ENCODE data around the gene NPAS2.

Gene NPAS2

DNA sequence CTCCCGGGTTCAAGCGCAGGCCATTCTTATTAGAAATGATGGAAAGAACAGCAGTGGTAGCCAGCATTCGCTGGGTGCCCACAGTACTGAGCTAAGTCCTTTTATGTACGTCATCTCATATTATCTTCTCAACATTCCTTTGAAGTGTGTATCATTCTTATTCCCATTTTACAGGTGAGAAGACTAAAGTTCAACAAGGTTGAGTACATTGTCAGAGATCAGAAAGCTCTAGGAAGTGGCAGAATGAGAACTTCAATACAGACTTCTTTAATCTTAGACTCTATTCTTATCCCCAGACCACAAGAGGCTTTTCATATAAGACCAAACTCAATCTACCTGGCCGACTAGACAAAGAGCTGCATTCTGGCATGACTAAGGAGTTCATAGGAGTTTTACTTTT is 86.7 kb downstream of the NPAS2 start:
- DNase-seq (ENCODE audit: low read depth in 2 of 2): no peak

DNA sequence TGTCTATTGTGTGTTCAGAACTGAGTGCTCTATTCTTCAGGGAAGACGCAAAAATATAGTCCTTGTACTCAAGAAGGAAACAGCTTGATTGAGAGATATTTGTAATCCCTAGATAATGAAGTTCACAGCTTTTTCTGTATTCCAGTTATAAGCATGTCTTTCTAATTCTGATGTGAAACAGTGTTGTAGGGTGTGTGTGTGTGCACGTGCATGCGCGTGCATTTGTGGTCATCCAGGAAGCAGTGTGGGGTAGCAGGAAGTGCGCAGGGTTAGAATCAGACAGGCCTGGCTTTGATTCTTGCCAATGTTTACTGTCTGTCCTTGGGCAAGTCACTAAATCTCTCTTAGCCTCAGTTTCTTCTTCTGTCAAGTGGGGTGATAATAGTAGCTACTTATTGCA is 87.9 kb downstream of the NPAS2 start:
- no peak for DNase-seq (ENCODE audit: low read depth in 2 of 2)

DNA sequence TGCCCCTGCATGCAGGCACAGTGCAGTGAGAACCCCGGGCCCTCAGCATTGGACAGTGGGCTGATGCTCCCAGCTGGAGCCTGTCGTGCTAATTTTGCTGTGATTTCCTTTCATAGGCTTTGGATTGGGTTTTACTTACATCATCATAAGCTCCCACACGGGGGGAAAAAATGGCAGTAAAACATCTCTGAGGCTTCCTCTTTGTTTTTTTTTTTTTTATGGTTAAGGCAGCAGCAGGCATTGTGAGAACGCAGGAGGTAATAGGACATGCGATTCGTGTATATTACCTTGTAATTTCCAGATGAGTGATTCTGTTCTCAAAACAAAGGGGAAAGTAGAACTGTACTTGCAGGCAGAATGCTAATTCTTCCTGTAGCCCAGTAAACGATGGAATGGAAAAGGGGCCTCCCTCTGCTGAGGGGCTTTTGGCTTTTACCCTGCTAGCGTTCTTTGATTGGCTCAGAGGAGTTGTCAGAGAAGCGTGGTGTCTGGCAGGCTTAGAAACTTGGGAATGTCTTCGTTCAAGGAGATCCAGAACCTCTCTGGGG is 89.7 kb downstream of the NPAS2 start:
- no peak for DNase-seq (ENCODE audit: low read depth in 2 of 2)

DNA sequence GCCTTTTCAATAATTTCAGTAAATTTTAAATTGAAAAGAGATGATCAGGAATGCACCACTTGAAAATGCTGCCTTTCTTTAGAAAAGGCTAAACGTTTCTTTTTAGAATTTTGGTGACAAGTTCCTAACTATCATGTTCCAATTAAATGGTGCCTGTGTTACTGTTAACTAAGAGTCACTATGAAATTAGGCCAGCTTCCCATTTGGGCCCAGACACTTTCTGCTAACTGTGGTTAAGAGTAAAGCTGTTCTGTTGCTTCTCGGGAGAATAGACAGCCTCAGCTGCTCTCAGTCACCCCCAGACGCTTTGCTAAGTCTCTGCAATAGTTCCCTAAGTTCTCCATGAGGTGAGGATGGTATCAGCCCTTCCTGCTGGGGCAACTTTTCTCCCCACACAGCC is 90.2 kb downstream of the NPAS2 start:
- DNase-seq (ENCODE audit: low read depth in 2 of 2): no peak

DNA sequence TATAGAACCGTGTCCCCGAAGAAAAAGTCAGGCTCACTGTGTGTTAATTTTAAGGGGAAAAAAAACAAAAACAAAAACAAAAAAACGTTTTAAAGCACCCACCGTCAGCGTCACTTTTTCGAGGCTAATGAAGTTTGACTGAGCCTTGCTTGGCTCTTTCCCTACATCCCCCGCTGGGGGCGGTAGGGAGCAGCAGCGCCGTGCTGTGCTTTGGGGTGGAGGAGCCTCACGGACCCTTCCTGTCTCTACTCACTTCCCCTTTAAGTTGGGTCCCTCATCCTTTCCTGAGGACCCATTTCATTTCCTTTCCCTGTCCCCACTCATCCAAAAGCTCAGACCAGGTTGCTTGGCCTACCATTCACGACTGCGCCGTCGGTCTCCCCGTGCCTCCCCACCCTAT is 99.4 kb downstream of the NPAS2 start:
- no peak for DNase-seq (ENCODE audit: low read depth in 2 of 2)

DNA sequence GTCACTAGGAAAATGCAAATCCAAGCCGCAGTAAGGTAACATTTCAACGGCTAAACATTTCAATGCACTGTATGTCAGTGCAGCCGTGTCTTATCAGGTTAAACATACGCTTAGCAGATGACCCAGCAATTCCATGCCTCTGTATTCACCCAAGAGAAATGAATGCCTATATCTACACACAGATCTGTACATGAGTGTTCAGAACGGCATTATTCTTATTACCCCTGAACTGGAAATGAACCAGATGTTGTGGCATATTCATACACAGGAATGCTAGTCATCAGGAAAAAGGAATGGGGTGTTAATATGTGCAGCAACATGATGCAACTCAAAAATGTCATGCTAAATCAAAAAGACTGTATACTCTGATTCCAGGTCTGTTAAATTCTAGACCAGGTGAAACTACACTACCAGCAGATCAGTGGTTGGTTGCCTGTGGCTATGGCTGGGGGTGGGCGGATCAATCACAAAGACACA is 101.8 kb downstream of the NPAS2 start:
- no peak for DNase-seq (ENCODE audit: low read depth in 2 of 2)

DNA sequence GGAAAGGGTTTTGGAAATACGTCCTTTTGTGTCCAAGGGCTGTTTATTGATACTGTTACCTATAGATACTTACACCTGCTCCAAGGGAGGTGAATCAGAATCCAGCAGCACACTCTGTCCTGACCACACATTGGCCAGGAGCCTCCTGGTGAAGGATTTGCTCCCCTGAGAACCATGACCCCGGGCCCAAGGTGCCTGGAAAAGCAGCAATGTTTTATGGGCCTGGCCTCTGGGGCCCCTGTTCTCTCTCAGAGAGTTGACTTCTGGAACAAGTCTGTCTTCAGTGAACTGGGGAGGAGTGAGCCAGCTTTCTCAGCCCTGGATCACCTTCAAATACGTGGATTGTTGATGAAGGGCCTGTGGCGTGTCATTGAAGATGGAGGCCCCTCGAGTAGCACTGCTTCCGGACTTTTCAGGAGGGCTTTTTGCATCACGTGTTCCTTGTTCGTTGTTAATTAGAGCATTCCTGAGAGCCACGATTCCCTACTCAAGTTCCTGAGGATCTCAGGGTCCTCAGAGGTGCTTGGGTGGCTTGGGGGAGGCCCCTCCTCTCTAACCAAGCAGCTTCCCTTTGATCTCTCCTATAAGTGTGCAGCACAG is 103.6 kb downstream of the NPAS2 start:
- DNase-seq (ENCODE audit: low read depth in 2 of 2): no peak

GRCh38 chr2:100924122-100924519 is 104.2 kb downstream of the NPAS2 start:
- no peak for DNase-seq (ENCODE audit: low read depth in 2 of 2)

DNA sequence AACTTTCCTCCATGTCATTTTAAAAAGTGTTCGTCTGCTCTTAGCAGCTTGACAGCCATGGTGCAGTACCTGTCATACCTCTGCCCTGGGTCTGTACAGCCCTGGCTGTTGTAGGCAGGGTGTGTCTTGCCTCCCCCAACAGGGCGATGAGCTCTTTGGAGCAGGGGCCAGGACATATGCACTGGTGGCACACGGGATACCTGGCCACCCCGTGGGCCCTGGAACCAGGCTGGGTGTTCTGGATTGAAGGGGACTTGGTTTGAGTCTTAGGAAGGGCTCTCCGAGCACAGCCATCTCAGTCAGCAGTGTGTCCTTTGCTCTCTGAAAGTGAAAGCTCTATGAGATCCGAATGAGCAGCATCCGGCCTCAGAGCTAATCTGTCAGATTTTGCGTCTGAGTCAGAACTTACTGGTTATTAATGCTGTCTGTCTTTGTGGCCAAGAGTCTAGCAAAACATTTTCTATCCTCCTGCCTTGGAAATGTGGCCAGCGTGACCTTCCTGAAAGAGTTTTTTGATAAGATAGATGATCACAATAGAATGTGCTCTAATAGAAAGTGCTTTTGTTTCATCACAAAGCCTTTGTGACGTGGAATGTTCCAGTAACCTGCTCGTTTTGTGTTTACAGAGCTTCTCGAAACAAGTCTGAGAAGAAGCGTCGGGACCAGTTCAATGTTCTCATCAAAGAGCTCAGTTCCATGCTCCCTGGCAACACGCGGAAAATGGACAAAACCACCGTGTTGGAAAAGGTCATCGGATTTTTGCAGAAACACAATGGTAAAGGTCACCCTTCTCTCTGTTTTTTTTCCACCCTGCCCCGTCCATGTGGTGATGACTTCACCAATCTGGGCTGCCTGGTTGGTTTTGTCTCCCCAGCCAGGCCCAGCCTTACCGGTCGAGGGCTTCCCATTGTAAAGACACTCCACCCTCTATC is 104.8 kb downstream of the NPAS2 start:
- no peak for DNase-seq (ENCODE audit: low read depth in 2 of 2)

GRCh38 chr2:100928235-100928634 is 108.3 kb downstream of the NPAS2 start:
- no peak for DNase-seq (ENCODE audit: low read depth in 2 of 2)

GRCh38 chr2:100929147-100929546 is 109.2 kb downstream of the NPAS2 start:
- DNase-seq (ENCODE audit: low read depth in 2 of 2): no peak

DNA sequence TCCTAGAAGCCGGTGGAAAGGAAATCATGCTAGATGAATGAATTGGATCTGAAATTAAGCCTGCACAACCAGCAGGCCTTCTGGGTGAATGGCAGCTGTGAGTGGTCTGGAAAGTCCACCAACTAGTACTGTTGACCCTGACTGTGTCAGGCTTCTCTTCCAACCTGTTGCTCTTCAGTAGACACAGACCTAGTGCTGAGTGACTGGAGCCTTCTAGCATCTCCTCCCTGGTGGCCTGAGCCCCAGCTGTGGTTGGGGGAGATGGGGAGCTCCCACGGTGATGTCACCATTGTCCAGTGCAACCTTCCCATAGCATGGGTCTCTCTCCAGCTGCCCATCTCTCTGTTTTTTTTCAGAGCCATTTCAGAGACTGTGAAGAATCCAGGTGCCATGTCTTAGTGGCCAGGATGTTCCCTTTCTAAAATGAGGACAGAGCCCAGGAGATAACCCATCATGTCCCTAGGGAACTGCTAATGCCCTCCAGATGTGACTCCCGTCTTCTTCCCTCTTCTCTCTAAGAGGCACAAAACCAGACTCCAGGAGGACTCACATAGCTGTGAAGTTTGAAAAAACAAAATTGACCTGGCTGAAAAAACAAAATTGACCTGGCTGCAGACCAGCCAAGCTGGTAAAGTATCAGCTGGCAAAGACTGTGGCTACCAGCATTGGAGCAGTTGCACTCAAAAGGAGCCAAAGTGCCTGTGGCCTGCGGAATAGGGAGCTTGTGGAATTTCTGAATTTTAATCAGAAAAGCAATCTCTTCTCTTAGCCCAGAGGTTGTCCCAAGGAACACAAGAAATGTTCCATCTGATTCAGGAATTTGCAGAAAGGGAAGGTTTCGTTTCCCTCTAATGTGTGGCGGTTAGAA is 114.8 kb downstream of the NPAS2 start:
- no peak for DNase-seq (ENCODE audit: low read depth in 2 of 2)

- DNase-seq (ENCODE audit: low read depth in 2 of 2): no peak
Observed at GRCh38 chr2:100935372-100935752, 115.4 kb downstream of the NPAS2 start.

DNA sequence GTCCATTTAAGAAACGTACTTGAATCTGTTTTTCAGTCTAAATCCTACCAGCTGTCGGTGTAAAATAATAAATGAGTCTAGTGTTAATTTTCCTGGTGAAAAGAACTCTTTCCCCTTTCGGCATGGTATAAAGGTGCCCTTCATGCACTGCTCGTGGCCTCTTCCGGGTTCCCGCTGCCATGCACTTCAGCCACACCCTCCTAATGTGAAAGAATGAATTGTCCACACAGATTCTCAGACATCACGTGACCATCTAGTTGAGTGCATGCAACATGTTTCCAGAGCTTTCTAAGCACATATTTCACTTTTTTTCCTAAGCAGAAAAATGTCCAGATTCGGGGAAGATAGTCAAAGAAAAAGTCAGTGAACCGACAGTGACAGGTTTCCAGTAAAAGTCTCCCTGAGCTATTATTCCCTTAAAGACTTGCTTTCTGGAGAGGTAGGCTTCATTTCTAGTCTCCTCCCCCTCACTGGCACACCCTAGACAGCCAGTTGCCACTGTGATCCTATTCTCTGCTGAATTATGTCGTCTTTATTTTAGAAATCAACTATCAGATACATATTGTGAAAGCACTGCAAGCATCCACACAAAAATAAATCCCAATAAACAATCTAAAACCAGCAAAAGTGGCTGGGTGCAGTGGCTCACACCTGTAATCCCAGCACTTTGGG is 116.3 kb downstream of the NPAS2 start:
- DNase-seq (ENCODE audit: low read depth in 2 of 2): no peak

- no peak for DNase-seq (ENCODE audit: low read depth in 2 of 2)
Observed at GRCh38 chr2:100936972-100937542, 117.1 kb downstream of the NPAS2 start.

GRCh38 chr2:100938031-100939026 is 118.4 kb downstream of the NPAS2 start:
- DNase-seq (ENCODE audit: low read depth in 2 of 2): no peak

- DNase-seq (ENCODE audit: low read depth in 2 of 2): no peak
Observed at GRCh38 chr2:100939445-100939844, 119.5 kb downstream of the NPAS2 start.

DNA sequence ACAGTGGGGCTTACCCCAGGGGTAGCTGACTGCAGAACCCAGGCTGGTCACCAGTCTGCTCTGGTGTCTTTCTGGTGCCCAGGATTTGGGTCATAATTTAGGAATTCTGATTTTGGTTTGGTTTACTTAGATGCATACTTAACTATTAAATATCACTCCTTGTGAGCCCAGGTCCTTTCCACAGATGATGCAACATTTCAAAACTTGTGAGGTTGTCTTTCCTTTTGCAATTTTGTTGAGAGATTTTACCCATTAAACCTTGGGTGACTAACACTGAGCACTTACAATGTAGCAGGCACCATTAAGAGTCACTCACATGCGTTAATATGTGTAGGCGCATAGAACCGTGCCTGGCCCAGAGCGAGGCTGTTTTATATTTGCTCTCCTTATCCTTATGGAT is 120.3 kb downstream of the NPAS2 start:
- no peak for DNase-seq (ENCODE audit: low read depth in 2 of 2)

DNA sequence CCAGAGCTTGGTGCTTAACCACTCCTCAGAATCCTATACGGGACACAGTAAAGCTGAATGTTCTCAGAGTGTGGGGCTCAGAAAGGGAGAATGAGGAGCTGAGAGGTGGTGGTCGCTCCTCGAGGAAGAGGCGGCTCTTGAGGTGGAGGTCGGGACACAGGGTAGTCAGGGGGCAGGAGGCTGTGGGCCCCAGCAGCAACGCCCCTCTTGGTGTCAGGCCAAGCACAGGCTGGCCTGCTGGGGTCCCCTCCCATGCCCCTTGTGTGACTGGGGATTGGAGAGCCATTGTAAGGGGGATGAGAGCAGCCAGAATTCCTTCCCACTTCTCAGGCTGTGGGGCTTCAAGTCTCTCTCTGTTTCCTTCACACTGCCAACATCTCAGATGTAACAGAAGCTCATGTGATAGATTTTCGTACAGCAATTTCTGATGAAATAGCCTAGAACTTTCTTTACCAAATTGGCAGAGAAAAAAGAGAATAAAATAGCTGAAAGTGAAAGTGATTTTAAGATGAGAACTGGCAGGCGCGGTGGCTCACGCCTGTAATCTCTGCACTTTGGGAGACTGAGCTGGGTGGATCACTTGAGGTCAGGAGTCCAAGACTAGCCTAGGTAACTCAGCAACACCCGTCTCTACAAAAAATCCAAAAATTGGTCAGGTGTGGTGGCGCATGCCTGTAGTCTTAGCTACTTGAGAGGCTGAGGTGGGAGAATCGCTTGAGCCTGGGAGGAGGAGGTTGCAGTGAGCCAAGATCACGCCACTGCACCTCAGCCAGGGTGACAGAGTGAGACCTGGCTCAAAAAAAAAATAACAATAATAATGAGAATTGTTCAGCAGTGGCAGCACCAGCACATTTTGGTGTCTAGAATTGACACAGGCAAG is 121.1 kb downstream of the NPAS2 start:
- no peak for DNase-seq (ENCODE audit: low read depth in 2 of 2)
